Measurements from ENCODE around the gene KLHL29. TPM values are rescaled to one million over a fixed set of nuclear protein-coding genes. Genes with fewer than 3 reads are reported as not detected.
A peak's percentile ranks its signal among the peaks of the same experiment; 100 is the strongest.

The KLHL29 gene
- total and polyA plus RNA-seq, 2 of the 13 experiments (the other 11 are each of a cell fraction or from before 2014, with no cell fraction given), result 0.01 TPM; not detected in 1

DNA sequence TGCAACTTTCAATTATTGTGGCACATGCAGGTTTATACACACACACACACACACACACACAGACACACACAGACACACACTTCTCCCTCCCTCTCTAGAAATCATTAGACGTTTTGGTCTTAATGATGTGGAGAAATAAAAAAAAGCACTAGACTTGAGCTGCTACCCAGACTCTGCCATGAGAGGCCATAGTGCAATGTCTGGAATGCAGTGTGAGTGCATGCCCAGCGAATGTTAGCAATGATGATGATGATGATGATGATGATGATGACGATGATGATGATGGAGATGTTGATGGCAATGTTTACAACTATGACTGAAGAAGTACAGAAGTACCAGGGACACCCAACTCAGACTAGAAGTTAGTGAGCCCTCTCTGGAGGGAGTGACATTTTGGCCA, 23.8 kb upstream of the KLHL29 start:
- Histone ChIP-seq H4K20me1 (ENCODE audit: insufficient read depth, low read length) (no peaks in the 10 kb centered on the region), H3K27ac (ENCODE audit: extremely low read length, insufficient read depth, low read length) (no peak overlapping the region), H3K4me3 (replicated peaks in 1 of 3; ENCODE audit: insufficient read depth in 1 of 3, low read depth in 2 of 3, low read length in 3 of 3) (no peak overlapping the region), H3K36me3 (replicated peaks in 1 of 2; ENCODE audit: control insufficient read depth in 1 of 2, insufficient read depth in 2 of 2, low read length in 2 of 2) (no peaks in the 10 kb centered on the region), H3K4me2 (ENCODE audit: low read depth, low read length) (no peak overlapping the region), H3K9me3 (ENCODE audit: low read length) (no peaks in the 10 kb centered on the region), H3K79me2 (ENCODE audit: insufficient read depth, low read length) (no peaks in the 10 kb centered on the region), H3K9ac (ENCODE audit: insufficient read depth, low read depth, low read length) (no peak overlapping the region), H2AFZ (ENCODE audit: low read length) (no peak overlapping the region), H3K27me3 (ENCODE audit: control insufficient read depth in 1 of 2, insufficient read depth in 2 of 2, low read length in 2 of 2) (no peaks in the 10 kb centered on the region), H3K4me1 (ENCODE audit: insufficient read depth, low read length) (peaks cover 21% of the 10 kb centered on the region)
- POLR2A ChIA-PET, result no interaction called here
- CTCF ChIA-PET (ENCODE audit: low intra/inter-chr PET ratio, low total read pairs), result no interaction called here
- intact Hi-C loops (cut with micrococcal nuclease; ENCODE audit: unreplicated experiment) (no loop called here), in situ Hi-C loops (cut with HindIII; ENCODE audit: extremely low pct_ligation_motif_present, low pct_unique_long_range_greater_than_20kb) (no loop called here)
- FAIRE-seq, result no peak
- 67% methylated on average over 3 of the region's 3 CpGs for WGBS (ENCODE audit: low lambda C conversion rate)
- no TSS peak for BruUV-seq (replicated peaks)
- DNase-seq (ENCODE audit: low spot score), result no peak
- TF ChIP-seq MATR3 (CRISPR knock-in tag; IDR thresholded peaks at IDR 0.05) (no peak), YEATS4 (CRISPR knock-in tag; IDR thresholded peaks at IDR 0.05; ENCODE audit: borderline replicate concordance) (0 out of 2 replicates have a peak, but pooled peaks have one; percentile 11), GLMP (CRISPR knock-in tag; IDR thresholded peaks at IDR 0.05; ENCODE audit: borderline replicate concordance) (0 out of 2 replicates have a peak, but pooled peaks have one; percentile 36), REPIN1 (CRISPR knock-in tag; IDR thresholded peaks at IDR 0.05; ENCODE audit: borderline replicate concordance, low read depth) (no peak), HNF4A (CRISPR knock-in tag; IDR thresholded peaks at IDR 0.05) (no peak), PPARG (CRISPR knock-in tag; conservative IDR thresholded peaks at IDR 0.05) (no peak), CREB1 (IDR thresholded peaks at IDR 0.05) (peak; percentile 92), CREB1 (CRISPR knock-in tag; IDR thresholded peaks at IDR 0.05) (no peak)
- no peak for ATAC-seq

DNA sequence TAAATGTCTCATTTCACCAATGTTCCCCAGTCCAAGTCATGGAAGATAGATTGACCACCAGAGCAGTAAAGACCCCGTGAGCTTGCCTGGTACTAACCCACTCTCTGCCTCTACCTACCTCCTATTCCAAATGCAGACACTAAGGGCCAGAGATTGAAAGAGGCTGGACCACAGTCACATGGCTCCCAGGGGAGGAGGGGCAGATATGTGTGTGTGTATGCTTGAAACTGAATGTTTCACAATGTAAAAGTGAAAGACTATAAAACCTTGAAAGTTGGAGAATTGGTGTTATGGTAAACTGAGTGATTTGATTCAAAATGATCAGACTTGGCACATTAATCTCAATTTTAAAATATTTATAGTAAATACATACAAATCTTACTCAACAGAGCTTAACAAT, 21.7 kb upstream of the KLHL29 start:
- Histone ChIP-seq H3K36me3 (replicated peaks in 1 of 2; ENCODE audit: control insufficient read depth in 1 of 2, insufficient read depth in 2 of 2, low read length in 2 of 2) (no peaks in the 10 kb centered on the region), H4K20me1 (ENCODE audit: insufficient read depth, low read length) (no peaks in the 10 kb centered on the region), H3K27me3 (ENCODE audit: control insufficient read depth in 1 of 2, insufficient read depth in 2 of 2, low read length in 2 of 2) (no peaks in the 10 kb centered on the region), H3K9ac (ENCODE audit: insufficient read depth, low read depth, low read length) (no peak overlapping the region), H3K4me2 (ENCODE audit: low read depth, low read length) (no peak overlapping the region), H3K79me2 (ENCODE audit: insufficient read depth, low read length) (no peaks in the 10 kb centered on the region), H3K4me1 (ENCODE audit: insufficient read depth, low read length) (peaks cover 21% of the 10 kb centered on the region), H3K4me3 (replicated peaks in 1 of 3; ENCODE audit: insufficient read depth in 1 of 3, low read depth in 2 of 3, low read length in 3 of 3) (no peak overlapping the region), H3K9me3 (ENCODE audit: low read length) (no peaks in the 10 kb centered on the region), H2AFZ (ENCODE audit: low read length) (no peak overlapping the region), H3K27ac (ENCODE audit: extremely low read length, insufficient read depth, low read length) (no peak overlapping the region)
- WGBS (ENCODE audit: low lambda C conversion rate), result 25% methylated on average over 1 of the region's 1 CpG
- ChIA-PET CTCF (ENCODE audit: low intra/inter-chr PET ratio, low total read pairs) (no interaction called here), POLR2A (no interaction called here)
- in situ Hi-C loops (cut with HindIII; ENCODE audit: extremely low pct_ligation_motif_present, low pct_unique_long_range_greater_than_20kb) (no loop called here), intact Hi-C loops (cut with micrococcal nuclease; ENCODE audit: unreplicated experiment) (no loop called here)
- DNase-seq (ENCODE audit: low spot score) (no peak), FAIRE-seq (no peak), ATAC-seq (no peak)
- no TSS peak for BruUV-seq (replicated peaks)
- TF ChIP-seq GATAD2A (CRISPR knock-in tag; IDR thresholded peaks at IDR 0.05) (no peak), ZSCAN30 (CRISPR knock-in tag; IDR thresholded peaks at IDR 0.05) (no peak), SMAD9 (CRISPR knock-in tag; IDR thresholded peaks at IDR 0.05) (no peak), MIER2 (CRISPR knock-in tag; IDR thresholded peaks at IDR 0.05) (no peak), CEBPB (IDR thresholded peaks at IDR 0.05; ENCODE audit: borderline replicate concordance, low read depth, low read length) (no peak), MTA1 (CRISPR knock-in tag; IDR thresholded peaks at IDR 0.05; ENCODE audit: borderline replicate concordance) (no peak), BRD4 (CRISPR knock-in tag; IDR thresholded peaks at IDR 0.05) (no peak), SCMH1 (CRISPR knock-in tag; IDR thresholded peaks at IDR 0.05; ENCODE audit: borderline replicate concordance) (no peak), FIP1L1 (IDR thresholded peaks at IDR 0.05; ENCODE audit: borderline replicate concordance, insufficient read depth, low read depth, low read length) (no peak), KLF9 (CRISPR knock-in tag; IDR thresholded peaks at IDR 0.05; ENCODE audit: low read depth) (no peak), MIER3 (CRISPR knock-in tag; IDR thresholded peaks at IDR 0.05; ENCODE audit: borderline replicate concordance) (no peak)
- TF ChIP-seq, protein P1, sequence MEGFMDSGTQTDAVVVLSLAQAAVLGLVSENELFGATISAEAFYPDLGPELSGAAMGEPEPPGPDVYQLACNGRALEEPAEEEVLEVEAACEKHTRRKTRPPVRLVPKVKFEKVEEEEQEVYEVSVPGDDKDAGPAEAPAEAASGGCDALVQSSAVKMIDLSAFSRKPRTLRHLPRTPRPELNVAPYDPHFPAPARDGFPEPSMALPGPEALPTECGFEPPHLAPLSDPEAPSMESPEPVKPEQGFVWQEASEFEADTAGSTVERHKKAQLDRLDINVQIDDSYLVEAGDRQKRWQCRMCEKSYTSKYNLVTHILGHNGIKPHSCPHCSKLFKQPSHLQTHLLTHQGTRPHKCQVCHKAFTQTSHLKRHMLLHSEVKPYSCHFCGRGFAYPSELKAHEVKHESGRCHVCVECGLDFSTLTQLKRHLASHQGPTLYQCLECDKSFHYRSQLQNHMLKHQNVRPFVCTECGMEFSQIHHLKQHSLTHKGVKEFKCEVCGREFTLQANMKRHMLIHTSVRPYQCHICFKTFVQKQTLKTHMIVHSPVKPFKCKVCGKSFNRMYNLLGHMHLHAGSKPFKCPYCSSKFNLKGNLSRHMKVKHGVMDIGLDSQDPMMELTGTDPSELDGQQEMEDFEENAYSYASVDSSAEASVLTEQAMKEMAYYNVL (CRISPR knock-in tag; IDR thresholded peaks at IDR 0.05; ENCODE audit: borderline replicate concordance), result no peak

All from HepG2 (cell line).